Measurements from ENCODE around the gene CKS2.

The CKS2 gene

GRCh38 chr9:89311346-89312221, 589 bp downstream of the CKS2 start:
- peak in 1 of 2 experiments; percentile 21 for DNase-seq

GRCh38 chr9:89312222-89312571, 1.2 kb downstream of the CKS2 start:
- peak in 1 of 2 experiments; percentile 14 for DNase-seq

GRCh38 chr9:89313842-89314241, 2.8 kb downstream of the CKS2 start:
- DNase-seq = no peak

GRCh38 chr9:89314955-89315354, 4.0 kb downstream of the CKS2 start:
- no peak for DNase-seq

- DNase-seq = no peak
Observed at GRCh38 chr9:89315482-89315881, 4.5 kb downstream of the CKS2 start.

GRCh38 chr9:89317282-89317681, 6.3 kb downstream of the CKS2 start:
- DNase-seq = no peak

- peak; percentile 94 to 95 for DNase-seq
Observed at GRCh38 chr9:89318123-89319014, 7.4 kb downstream of the CKS2 start, which contains the start of gene SECISBP2. TSS of gene SECISBP2 (plus strand) at chr9:89318500. CDS start at chr9:89318577, 77 bp downstream.

GRCh38 chr9:89319015-89319905, 8.3 kb downstream of the CKS2 start:
- DNase-seq = peak in 1 of 2 experiments; percentile 20

- no peak for DNase-seq
Observed at GRCh38 chr9:89323390-89323789, 12.4 kb downstream of the CKS2 start.

- DNase-seq = no peak
Observed at GRCh38 chr9:89325733-89326132, 14.7 kb downstream of the CKS2 start.

GRCh38 chr9:89328064-89328463, 17.1 kb downstream of the CKS2 start:
- DNase-seq = no peak

GRCh38 chr9:89329917-89330316, 18.9 kb downstream of the CKS2 start:
- DNase-seq = no peak

GRCh38 chr9:89330513-89330912, 19.5 kb downstream of the CKS2 start:
- DNase-seq = no peak

- DNase-seq = no peak
Observed at GRCh38 chr9:89339807-89340206, 28.8 kb downstream of the CKS2 start.

GRCh38 chr9:89340332-89340731, 29.3 kb downstream of the CKS2 start:
- no peak for DNase-seq

- no peak for DNase-seq
Observed at GRCh38 chr9:89342213-89342612, 31.2 kb downstream of the CKS2 start.

- DNase-seq = no peak
Observed at GRCh38 chr9:89342948-89343347, 32.0 kb downstream of the CKS2 start.

- DNase-seq = peak in 1 of 2 experiments; percentile 42
Observed at GRCh38 chr9:89343812-89344211, 32.8 kb downstream of the CKS2 start.

- no peak for DNase-seq
Observed at GRCh38 chr9:89345476-89345875, 34.5 kb downstream of the CKS2 start.

GRCh38 chr9:89346696-89347095, 35.7 kb downstream of the CKS2 start:
- no peak for DNase-seq

- no peak for DNase-seq
Observed at GRCh38 chr9:89347651-89348050, 36.7 kb downstream of the CKS2 start.

GRCh38 chr9:89349607-89350006, 38.6 kb downstream of the CKS2 start:
- no peak for DNase-seq
